Stromal cell of bone marrow (primary cell): ENCODE data around the gene RHBDF2.

Experiments used
- DNase-seq: peaks from one replicate; pipeline ENCODE4 v3.0.0-alpha.2; 2012; ENCODE audit warnings: low read depth

Gene RHBDF2

DNA sequence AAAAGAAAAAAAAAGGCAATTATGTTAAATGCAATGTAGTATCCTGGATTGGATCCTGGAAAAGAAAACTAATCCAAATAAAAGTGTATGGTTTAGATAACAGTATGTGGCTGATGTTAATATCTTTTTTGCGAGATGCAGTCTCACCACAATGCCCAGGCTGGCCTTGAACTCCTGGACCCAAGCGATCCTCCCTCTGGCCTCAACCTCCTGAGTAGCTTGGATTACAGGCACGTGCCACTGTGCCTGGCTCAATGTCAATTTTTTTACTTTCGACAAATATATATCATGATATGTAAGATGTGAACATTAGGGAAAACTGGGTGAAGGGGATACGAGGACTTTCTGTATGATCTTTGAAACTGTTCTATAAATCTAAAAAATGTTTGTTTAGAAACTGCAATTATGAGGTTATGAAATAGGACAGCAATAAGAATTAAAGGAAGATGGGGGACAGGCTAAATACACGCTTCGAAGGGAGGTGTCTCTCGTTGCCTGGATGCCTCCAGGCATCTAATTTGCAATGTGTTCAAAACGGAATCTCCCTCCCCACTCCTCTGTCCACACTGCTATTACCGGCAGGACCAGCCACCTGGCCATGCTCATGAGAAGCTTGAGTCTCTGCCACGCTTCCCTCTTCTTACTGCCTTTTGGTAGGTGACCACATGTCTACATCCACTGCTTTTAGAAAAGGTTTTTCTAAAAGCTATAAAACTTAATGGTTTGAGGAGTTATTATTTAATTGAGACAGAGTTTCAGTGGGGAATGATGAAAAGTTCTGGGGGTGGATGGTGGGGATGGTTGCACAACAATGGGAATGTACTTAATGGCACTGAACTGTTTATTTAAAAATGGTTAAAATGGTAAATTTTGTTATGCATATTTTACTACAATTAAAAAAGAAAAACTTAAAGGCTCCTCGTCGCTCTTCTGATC, 63.5 kb downstream of the RHBDF2 start:
- no peak for DNase-seq

DNA sequence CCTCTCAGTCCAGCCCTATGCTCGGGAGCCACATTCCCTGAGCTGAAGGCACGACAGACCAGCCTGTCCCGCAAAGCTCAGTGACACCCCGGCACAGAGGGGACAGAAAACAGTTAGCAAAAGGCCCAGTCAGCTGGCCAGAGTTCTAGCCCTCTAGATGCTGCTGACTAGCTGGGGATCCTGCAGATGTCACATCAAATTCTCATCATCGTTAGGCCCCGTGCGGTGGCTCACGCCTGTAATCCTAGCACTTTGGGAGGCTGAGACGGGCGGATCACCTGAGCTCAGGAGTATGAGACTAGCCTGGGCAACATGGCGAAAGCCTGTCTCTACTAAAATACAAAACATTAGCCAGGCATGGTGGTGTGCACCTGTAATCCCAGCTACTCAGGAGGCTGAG, 65.5 kb downstream of the RHBDF2 start:
- no peak for DNase-seq

GRCh38 chr17:76434870-76435269, 66.4 kb downstream of the RHBDF2 start:
- no peak for DNase-seq

GRCh38 chr17:76433693-76434092, 67.5 kb downstream of the RHBDF2 start:
- DNase-seq = no peak

DNA sequence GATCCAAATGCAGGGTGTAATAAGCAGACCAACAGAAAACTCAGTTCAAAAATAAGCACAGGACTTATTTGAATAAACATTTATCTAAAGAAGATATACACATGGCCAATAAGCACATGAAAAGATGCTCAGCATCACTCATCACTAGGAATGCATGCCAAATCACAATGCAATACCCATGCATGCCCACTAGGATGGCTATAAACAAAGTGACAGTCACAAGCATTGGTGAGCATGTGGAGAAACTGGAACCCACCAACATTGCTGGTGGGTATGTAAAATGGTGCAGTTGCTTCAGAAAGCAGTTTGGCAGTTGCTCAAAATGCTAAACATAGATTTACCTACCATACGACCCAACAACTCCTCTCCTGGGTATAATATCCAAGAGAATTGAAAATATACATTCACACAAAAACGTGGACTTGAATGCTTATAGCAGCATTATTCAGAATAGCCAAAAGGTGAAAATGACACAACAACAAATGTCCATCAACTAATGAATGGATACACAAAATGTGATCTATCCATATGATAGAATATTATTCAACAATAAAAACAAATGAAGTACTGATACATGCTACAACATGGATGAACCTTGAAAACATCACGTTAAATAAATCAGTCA, 68.4 kb downstream of the RHBDF2 start:
- no peak for DNase-seq

- no peak for DNase-seq
Measured at GRCh38 chr17:76432004-76432403, 69.2 kb downstream of the RHBDF2 start.

DNA sequence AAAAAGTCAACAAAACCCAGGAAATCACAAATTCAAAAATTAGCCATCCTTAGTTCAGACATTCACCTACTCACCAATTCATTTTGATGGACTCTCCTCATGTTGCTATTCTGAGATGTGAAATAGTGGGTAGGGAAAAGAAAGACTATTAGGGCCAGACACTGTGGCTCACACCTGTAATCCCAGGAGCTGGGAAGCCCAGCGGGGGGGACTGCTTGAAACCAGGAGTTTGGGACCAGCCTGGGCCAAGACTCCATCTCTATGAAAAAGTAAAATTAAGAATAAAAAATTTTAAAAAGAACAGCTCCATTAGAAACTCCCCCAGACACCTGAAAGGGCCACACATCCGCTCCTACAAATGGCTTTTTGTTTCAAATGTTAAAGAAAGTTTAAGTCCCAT, 69.7 kb downstream of the RHBDF2 start:
- no peak for DNase-seq

DNA sequence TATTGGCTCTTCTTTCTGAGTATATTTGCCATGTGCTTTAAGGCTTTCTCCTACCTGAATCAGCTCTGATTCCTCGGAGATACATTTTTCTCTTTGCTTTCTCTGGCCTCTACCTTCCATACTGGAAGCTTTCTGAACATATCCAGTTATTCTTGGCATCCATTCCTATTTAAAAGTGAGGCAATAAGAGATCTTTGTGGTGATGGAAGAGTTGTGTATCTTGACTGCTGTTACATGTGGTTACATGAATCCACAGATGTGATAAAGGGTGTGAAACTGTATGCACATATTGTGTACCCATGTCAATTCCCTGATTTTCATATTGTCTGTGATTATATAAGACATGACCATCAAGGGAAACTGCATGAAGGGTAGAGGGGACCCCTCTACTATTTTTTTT, 72.7 kb downstream of the RHBDF2 start:
- no peak for DNase-seq

GRCh38 chr17:76427501-76428231, 73.6 kb downstream of the RHBDF2 start:
- no peak for DNase-seq

GRCh38 chr17:76426853-76427252, 74.4 kb downstream of the RHBDF2 start:
- no peak for DNase-seq

GRCh38 chr17:76422860-76423259, 78.4 kb downstream of the RHBDF2 start:
- DNase-seq = no peak

DNA sequence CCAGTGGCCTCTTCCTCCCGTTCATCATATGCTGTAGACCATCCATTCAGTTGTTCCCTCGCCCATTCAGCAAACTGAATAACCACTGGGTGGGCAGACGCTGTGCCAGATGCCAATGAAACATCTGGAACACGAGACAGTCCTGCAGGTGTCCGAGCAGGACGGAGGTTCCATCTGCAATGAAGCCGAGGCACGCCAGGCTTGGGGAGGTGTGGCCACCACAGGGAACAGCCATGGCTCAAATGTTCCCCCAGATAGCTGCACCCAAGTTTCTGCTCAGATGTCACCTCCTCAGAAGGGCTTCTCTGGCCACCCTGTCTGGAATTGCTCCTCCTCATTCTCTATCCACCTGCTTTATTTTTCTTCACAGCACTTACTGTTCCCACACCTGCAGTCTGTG, 78.8 kb downstream of the RHBDF2 start:
- no peak for DNase-seq

DNA sequence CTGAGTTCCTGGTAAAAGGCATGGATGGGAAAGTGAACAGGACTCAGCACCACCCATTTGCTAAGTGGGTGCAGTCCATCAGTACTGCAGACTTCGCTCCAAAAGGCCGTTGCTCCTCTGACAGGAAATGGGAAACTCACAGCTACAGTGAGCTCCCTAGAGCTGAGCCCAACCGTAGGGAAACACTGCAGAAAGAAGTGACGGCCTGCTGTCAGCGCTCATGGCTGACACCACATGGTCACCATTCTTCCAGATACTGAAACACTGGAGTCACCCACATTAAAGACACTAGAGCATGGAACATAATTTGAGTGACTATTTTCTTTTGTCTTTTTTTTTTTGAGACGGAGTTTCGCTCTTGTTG, 80.2 kb downstream of the RHBDF2 start:
- DNase-seq = no peak
